GM23338 (cell line): Measurements from ENCODE around the gene CHP2. TPM values are rescaled to one million over a fixed set of nuclear protein-coding genes. Genes with fewer than 3 reads are reported as not detected.
A peak's percentile ranks its signal among the peaks of the same experiment; 100 is the strongest.
"Not testable (repeated sequence)": the region's sequence is repeated elsewhere in the genome, so short reads cannot be mapped to it uniquely, and the experiment has no call there.

Experiments
- ATAC-seq: fragments of 200-7000 bp; cut with Tn5 transposase; 3 replicates; pipeline ENCODE4 v1.9.1; 2020
- DNase-seq: peaks from one replicate; pipeline ENCODE4 v3.0.0-alpha.2; 2015; ENCODE audit warnings: low spot score
- H2AFZ ChIP-seq: fragments of 200-600 bp; sonication (generic); 2 replicates; pipeline ENCODE4 v1.8.0; 2016; ENCODE audit warnings: antibody characterized with exemption, mild to moderate bottlenecking, moderate library complexity
- H3F3A ChIP-seq: fragments of 200-600 bp; sonication (generic); replicated peaks from 2 replicates; pipeline ENCODE4 v1.8.0; 2017; ENCODE audit warnings: antibody characterized with exemption, mixed run types, low read depth
- H3K27ac ChIP-seq: fragments of 200-600 bp; sonication (generic); 2 replicates; pipeline ENCODE4 v1.6.1; 2016; ENCODE audit warnings: low read depth
- H3K27me3 ChIP-seq: fragments of 200-600 bp; sonication (generic); 2 replicates; pipeline ENCODE4 v1.8.0; 2016; ENCODE audit warnings: mild to moderate bottlenecking, mixed run types, moderate library complexity; ENCODE audit not compliant: insufficient read depth
- H3K36me3 ChIP-seq: fragments of 200-600 bp; sonication (generic); 2 replicates; pipeline ENCODE4 v1.8.0; 2016; ENCODE audit warnings: mild to moderate bottlenecking; ENCODE audit not compliant: insufficient read depth
- H3K4me1 ChIP-seq: fragments of 200-600 bp; sonication (generic); 2 replicates; pipeline ENCODE4 v1.8.0; 2016; ENCODE audit warnings: mild to moderate bottlenecking, moderate library complexity; ENCODE audit not compliant: insufficient read depth
- H3K4me2 ChIP-seq: fragments of 200-600 bp; sonication (generic); 2 replicates; pipeline ENCODE4 v1.7.1; 2017; ENCODE audit warnings: mixed run types
- H3K4me3 ChIP-seq: fragments of 200-600 bp; sonication (generic); 2 replicates; pipeline ENCODE4 v1.6.1; 2016; ENCODE audit warnings: mixed run types
- H3K79me2 ChIP-seq: fragments of 200-600 bp; sonication (generic); replicated peaks from 2 replicates; pipeline ENCODE4 v1.8.0; 2017; ENCODE audit warnings: mild to moderate bottlenecking; ENCODE audit not compliant: insufficient read depth
- H3K9me2 ChIP-seq: fragments of 200-600 bp; sonication (generic); 2 replicates; pipeline ENCODE4 v1.8.0; 2017; ENCODE audit not compliant: insufficient read depth
- H4K20me1 ChIP-seq: fragments of 200-600 bp; sonication (generic); replicated peaks from 2 replicates; pipeline ENCODE4 v1.8.0; 2017; ENCODE audit warnings: mild to moderate bottlenecking; ENCODE audit not compliant: insufficient read depth
- H3K27ac Mint-ChIP-seq: 2 replicates; pipeline ENCODE4 v1.8.0; 2020; ENCODE audit warnings: inconsistent platforms, mild to moderate bottlenecking, moderate library complexity, mixed read lengths
- H3K27me3 Mint-ChIP-seq: 3 replicates; pipeline ENCODE4 v1.8.0; 2022; ENCODE audit warnings: low read depth, mild to moderate bottlenecking, moderate library complexity, mixed read lengths, inconsistent platforms; ENCODE audit not compliant: insufficient read depth, poor library complexity
- H3K36me3 Mint-ChIP-seq: 3 replicates; pipeline ENCODE4 v1.8.0; 2021; ENCODE audit warnings: low read depth, mild to moderate bottlenecking, inconsistent platforms, moderate library complexity, mixed read lengths
- H3K4me1 Mint-ChIP-seq: 3 replicates; pipeline ENCODE4 v1.8.0; 2020; ENCODE audit warnings: mild to moderate bottlenecking, inconsistent platforms, mixed read lengths
- H3K4me3 Mint-ChIP-seq: 3 replicates; pipeline ENCODE4 v1.8.0; 2021; ENCODE audit warnings: moderate library complexity, mild to moderate bottlenecking, inconsistent platforms, mixed read lengths
- H3K9me3 Mint-ChIP-seq: 3 replicates; pipeline ENCODE4 v1.8.0; 2020; ENCODE audit warnings: moderate library complexity, mild to moderate bottlenecking, inconsistent platforms, mixed read lengths
- CTCF ChIP-seq, 2 experiments: fragments of 200-600 bp in 1 of 2; sonication (generic) in 1 of 2; conservative IDR thresholded peaks; 2 replicates each; pipeline versions ENCODE4 v1.5.1 to v1.6.1; 2016 to 2017; ENCODE audit warnings: antibody characterized with exemption in 2 of 2, low read depth in 2 of 2, mild to moderate bottlenecking in 2 of 2, moderate library complexity in 1 of 2
- EZH2phosphoT487 ChIP-seq: fragments of 200-600 bp; sonication (generic); IDR thresholded peaks from one replicate; pipeline ENCODE4 v1.8.1; 2018; ENCODE audit warnings: antibody characterized with exemption; ENCODE audit not compliant: unreplicated experiment
- POLR2AphosphoS5 ChIP-seq: IDR thresholded peaks from 2 replicates; pipeline ENCODE4 v1.6.1; 2016; ENCODE audit warnings: antibody characterized with exemption, low read depth
- REST ChIP-seq: IDR thresholded peaks from one replicate; pipeline ENCODE4 v1.6.1; 2018; ENCODE audit warnings: antibody characterized with exemption; ENCODE audit not compliant: unreplicated experiment
- STAT1 ChIP-seq: IDR thresholded peaks from one replicate; pipeline ENCODE4 v1.6.1; 2016; ENCODE audit warnings: antibody characterized with exemption; ENCODE audit not compliant: unreplicated experiment
- ZNF114 ChIP-seq: fragments of 250-450 bp; sonication (Bioruptor Pico); IDR thresholded peaks from 2 replicates; pipeline ENCODE4 v1.5.0; 2020; ENCODE audit warnings: mild to moderate bottlenecking, moderate library complexity
- ZNF462 ChIP-seq: fragments of 250-450 bp; sonication (Bioruptor Pico); IDR thresholded peaks from 2 replicates; pipeline ENCODE4 v1.5.0; 2020; ENCODE audit warnings: mild to moderate bottlenecking, moderate library complexity
- polyA plus RNA-seq: library from polyadenylated mRNA; unstranded; fragments of >200 nt; fragmentation: Nextera tagmentation; extraction: Ambion mirVana; gene quantifications from 2 replicates; pipeline ENCODE4 v1.2.1, GENCODE V29; 2016
- total RNA-seq: library from RNA; depleted of rRNA; stranded (reverse); fragments of >200 nt; shearing (Covaris generic); gene quantifications from 2 replicates; pipeline ENCODE4 v1.2.3, GENCODE V29; 2014

The CHP2 gene
- total and polyA plus RNA-seq, 2 experiments from 2014 or later, result 2.3 to 3.7 TPM

DNA sequence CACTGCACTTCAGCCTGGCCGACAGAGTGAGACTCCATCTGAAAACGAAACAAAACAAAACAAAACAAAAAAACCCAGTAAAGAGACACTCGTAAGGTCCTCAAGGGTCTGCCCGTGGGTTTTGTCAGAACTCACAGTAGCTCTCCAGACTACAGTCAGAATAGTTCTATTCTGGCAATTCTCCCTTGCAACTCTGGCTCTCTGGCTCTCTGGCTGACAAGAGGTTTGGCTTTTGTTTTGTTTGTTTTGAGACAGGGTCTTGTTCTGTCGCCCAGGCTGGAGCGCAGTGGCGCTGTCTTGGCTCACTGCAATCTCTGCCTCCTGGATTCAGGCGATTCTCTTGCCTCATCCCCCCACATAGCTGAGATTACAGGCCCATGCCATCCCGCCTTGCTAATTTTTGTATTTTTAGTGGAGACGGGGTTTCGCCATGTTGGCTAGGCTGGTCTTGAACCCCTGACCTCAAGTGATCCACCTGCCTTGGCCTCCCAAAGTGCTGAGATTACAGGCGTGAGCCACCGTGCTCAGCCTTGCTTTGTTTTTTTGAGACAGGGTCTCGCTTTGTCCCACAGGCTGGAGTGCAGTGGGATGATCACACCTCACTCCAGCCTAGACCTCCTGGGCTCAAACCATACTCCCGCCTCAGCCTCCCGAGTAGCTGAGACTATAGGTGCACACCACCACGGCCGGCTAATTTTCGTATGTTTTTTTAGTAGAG is 20.5 kb upstream of the CHP2 start:
- Histone ChIP-seq H3K9me2 (0 out of 2 replicates have a peak, but pooled peaks cover 3% of the 10 kb centered on the region), H3K4me2 (no peak overlapping the region), H3K27me3 (no peaks in the 10 kb centered on the region), H3K36me3 (no peaks in the 10 kb centered on the region), H3K27ac (no peak overlapping the region), H3F3A (no peaks in the 10 kb centered on the region), H3K4me1 (peaks cover 6% of the 10 kb centered on the region; the same call in 1 of the 2 replicates), H2AFZ (peak overlapping the region; percentile 60; the same call in 1 of the 2 replicates), H3K79me2 (no peaks in the 10 kb centered on the region), H3K4me3 (no peak overlapping the region), H4K20me1 (no peaks in the 10 kb centered on the region; the same call in 1 of the 2 replicates)
- H3K36me3 Mint-ChIP-seq, result no peaks in the 10 kb centered on the region
- DNase-seq (no peak), ATAC-seq (no peak)
- no peak overlapping the region for H3K4me3 Mint-ChIP-seq
- no peaks in the 10 kb centered on the region for H3K9me3 Mint-ChIP-seq
- TF ChIP-seq CTCF (conservative IDR thresholded peaks at IDR 0.05; ENCODE audit: low read depth in 2 of 2), result no peak
- TF ChIP-seq STAT1, result no peak
- no peak for TF ChIP-seq EZH2phosphoT487
- no peak for TF ChIP-seq ZNF114 (CRISPR knock-in tag)
- TF ChIP-seq REST, result no peak
- no peak for TF ChIP-seq ZNF462 (CRISPR knock-in tag)
- no peak for TF ChIP-seq POLR2AphosphoS5
- H3K27ac Mint-ChIP-seq, result no peak overlapping the region
- H3K4me1 Mint-ChIP-seq, result peaks cover 7% of the 10 kb centered on the region
- peaks cover 7% of the 10 kb centered on the region for H3K27me3 Mint-ChIP-seq

- not testable (repeated sequence) for H3K4me1 Mint-ChIP-seq, DNase-seq, H3K79me2 ChIP-seq, H3K9me2 ChIP-seq, H3K4me3 ChIP-seq, H3K36me3 ChIP-seq, H3K9me3 Mint-ChIP-seq, H3K4me2 ChIP-seq, H3K27ac ChIP-seq, ATAC-seq, H3K4me3 Mint-ChIP-seq, H3K4me1 ChIP-seq, H3K27me3 Mint-ChIP-seq, H3K27ac Mint-ChIP-seq, H3F3A ChIP-seq, H2AFZ ChIP-seq, H4K20me1 ChIP-seq, H3K36me3 Mint-ChIP-seq, H3K27me3 ChIP-seq
Measured at GRCh38 chr16:23737423-23738028, 17.3 kb upstream of the CHP2 start.
